ENCODE data around the gene ZWILCH. TPM values are rescaled to one million over a fixed set of nuclear protein-coding genes. Genes with fewer than 3 reads are reported as not detected.
"Not testable (repeated sequence)": the region's sequence is repeated elsewhere in the genome, so short reads cannot be mapped to it uniquely, and the experiment has no call there.

The ZWILCH gene
- total and polyA plus RNA-seq, 9 of the 15 experiments (the other 6 are each of a cell fraction or from before 2014, with no cell fraction given) = 32.8 to 94.2 (median 52.1) TPM

- Histone ChIP-seq H3K9ac (ENCODE audit: insufficient read depth in 1 of 2, low read depth in 2 of 2, low read length in 2 of 2) (no peak overlapping the region), H3K4me1 (replicated peaks in 1 of 2; ENCODE audit: control insufficient read depth in 2 of 2, insufficient read depth in 2 of 2, low read length in 2 of 2) (no peaks in the 10 kb centered on the region), H3K79me2 (ENCODE audit: control insufficient read depth, insufficient read depth, low read length) (no peaks in the 10 kb centered on the region), H3K9me1 (ENCODE audit: control insufficient read depth, insufficient read depth, low read length) (no peaks in the 10 kb centered on the region), H3K4me2 (ENCODE audit: insufficient read depth, low read length) (no peak overlapping the region), H3K27ac (ENCODE audit: extremely low read depth, low read depth, low read length) (no peak overlapping the region), H3K36me3 (ENCODE audit: control insufficient read depth, insufficient read depth, low read length) (peaks cover 14% of the 10 kb centered on the region; the same call in 1 of the 3 replicates), H2AFZ (ENCODE audit: low read depth, low read length) (no peak overlapping the region), H4K20me1 (replicated peaks; ENCODE audit: control insufficient read depth, insufficient read depth, low read length) (no peaks in the 10 kb centered on the region), H3K27me3 (ENCODE audit: control insufficient read depth in 2 of 2, insufficient read depth in 2 of 2, low read length in 2 of 2) (no peaks in the 10 kb centered on the region), H3K4me3 (no peak overlapping the region), H3K9me3 (replicated peaks; ENCODE audit: control insufficient read depth, insufficient read depth, low read depth, low read length) (no peaks in the 10 kb centered on the region; the same call in 1 of the 2 replicates)
- TF ChIP-seq, protein P1, sequence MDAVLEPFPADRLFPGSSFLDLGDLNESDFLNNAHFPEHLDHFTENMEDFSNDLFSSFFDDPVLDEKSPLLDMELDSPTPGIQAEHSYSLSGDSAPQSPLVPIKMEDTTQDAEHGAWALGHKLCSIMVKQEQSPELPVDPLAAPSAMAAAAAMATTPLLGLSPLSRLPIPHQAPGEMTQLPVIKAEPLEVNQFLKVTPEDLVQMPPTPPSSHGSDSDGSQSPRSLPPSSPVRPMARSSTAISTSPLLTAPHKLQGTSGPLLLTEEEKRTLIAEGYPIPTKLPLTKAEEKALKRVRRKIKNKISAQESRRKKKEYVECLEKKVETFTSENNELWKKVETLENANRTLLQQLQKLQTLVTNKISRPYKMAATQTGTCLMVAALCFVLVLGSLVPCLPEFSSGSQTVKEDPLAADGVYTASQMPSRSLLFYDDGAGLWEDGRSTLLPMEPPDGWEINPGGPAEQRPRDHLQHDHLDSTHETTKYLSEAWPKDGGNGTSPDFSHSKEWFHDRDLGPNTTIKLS (IDR thresholded peaks at IDR 0.05; ENCODE audit: borderline replicate concordance, low read depth) = no peak
- TF ChIP-seq ETV5 (CRISPR knock-in tag; IDR thresholded peaks at IDR 0.05; ENCODE audit: low read depth) (no peak), ZNF324 (CRISPR knock-in tag; IDR thresholded peaks at IDR 0.05) (no peak), POLR2B (IDR thresholded peaks at IDR 0.05; ENCODE audit: low read depth, partially characterized antibody) (no peak), SMARCA4 (IDR thresholded peaks at IDR 0.05) (no peak), SETDB1 (IDR thresholded peaks at IDR 0.05; ENCODE audit: low read length) (no peak), NFRKB (IDR thresholded peaks at IDR 0.05; ENCODE audit: low read depth) (no peak), CC2D1A (IDR thresholded peaks at IDR 0.05) (no peak), MEIS2 (IDR thresholded peaks at IDR 0.05; ENCODE audit: partially characterized antibody) (no peak), ZKSCAN1 (IDR thresholded peaks at IDR 0.05; ENCODE audit: low read depth, low read length) (no peak), TEAD1 (CRISPR knock-in tag; IDR thresholded peaks at IDR 0.05) (no peak), SOX6 (IDR thresholded peaks at IDR 0.05) (no peak)
- TF ChIP-seq, protein P2, sequence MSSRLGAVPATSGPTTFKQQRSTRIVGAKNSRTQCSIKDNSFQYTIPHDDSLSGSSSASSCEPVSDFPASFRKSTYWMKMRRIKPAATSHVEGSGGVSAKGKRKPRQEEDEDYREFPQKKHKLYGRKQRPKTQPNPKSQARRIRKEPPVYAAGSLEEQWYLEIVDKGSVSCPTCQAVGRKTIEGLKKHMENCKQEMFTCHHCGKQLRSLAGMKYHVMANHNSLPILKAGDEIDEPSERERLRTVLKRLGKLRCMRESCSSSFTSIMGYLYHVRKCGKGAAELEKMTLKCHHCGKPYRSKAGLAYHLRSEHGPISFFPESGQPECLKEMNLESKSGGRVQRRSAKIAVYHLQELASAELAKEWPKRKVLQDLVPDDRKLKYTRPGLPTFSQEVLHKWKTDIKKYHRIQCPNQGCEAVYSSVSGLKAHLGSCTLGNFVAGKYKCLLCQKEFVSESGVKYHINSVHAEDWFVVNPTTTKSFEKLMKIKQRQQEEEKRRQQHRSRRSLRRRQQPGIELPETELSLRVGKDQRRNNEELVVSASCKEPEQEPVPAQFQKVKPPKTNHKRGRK (tag; IDR thresholded peaks at IDR 0.05) = no peak
- in situ Hi-C loops (cut with MboI) = no loop called here
- ATAC-seq (no peak), DNase-seq (ENCODE audit: extremely low read depth in 1 of 4, low spot score in 3 of 4) (no peak), FAIRE-seq (no peak)
- intact Hi-C loops (cut with micrococcal nuclease) = no loop called here
- POLR2A ChIA-PET = interaction anchor here (0.6 to 1.5 kb wide), 5 partner anchors 9 to 240 kb away, joined by 3 to 5 read pairs (median 3); partner anchors contain the start of gene SNAPC5
- no TSS peak for BruUV-seq (replicated peaks)
- CTCF ChIA-PET (ENCODE audit: low intra/inter-chr PET ratio) = no interaction called here
- WGBS (ENCODE audit: insufficient coverage, low coverage, missing lambda C conversion rate) = 73% methylated on average over 3 of the region's 3 CpGs
These were observed 45.1 kb upstream of the ZWILCH start for GRCh38 chr15:66459818-66460615.

GRCh38 chr15:66461294-66461693, 43.8 kb upstream of the ZWILCH start:
- in situ Hi-C loops (cut with MboI); H4K20me1 ChIP-seq (replicated peaks; ENCODE audit: control insufficient read depth, insufficient read depth, low read length); H2AFZ ChIP-seq (ENCODE audit: low read depth, low read length); FAIRE-seq; H3K4me2 ChIP-seq (ENCODE audit: insufficient read depth, low read length); BruUV-seq (replicated peaks); H3K4me3 ChIP-seq; CTCF ChIA-PET (ENCODE audit: low intra/inter-chr PET ratio); H3K9ac ChIP-seq (ENCODE audit: insufficient read depth in 1 of 2, low read depth in 2 of 2, low read length in 2 of 2); H3K36me3 ChIP-seq (ENCODE audit: control insufficient read depth, insufficient read depth, low read length); H3K9me1 ChIP-seq (ENCODE audit: control insufficient read depth, insufficient read depth, low read length); H3K27ac ChIP-seq (ENCODE audit: extremely low read depth, low read depth, low read length); H3K9me3 ChIP-seq (replicated peaks; ENCODE audit: control insufficient read depth, insufficient read depth, low read depth, low read length); DNase-seq (ENCODE audit: extremely low read depth in 1 of 4, low spot score in 3 of 4); intact Hi-C loops (cut with micrococcal nuclease); H3K79me2 ChIP-seq (ENCODE audit: control insufficient read depth, insufficient read depth, low read length); H3K27me3 ChIP-seq (ENCODE audit: control insufficient read depth in 2 of 2, insufficient read depth in 2 of 2, low read length in 2 of 2); H3K4me1 ChIP-seq (replicated peaks in 1 of 2; ENCODE audit: control insufficient read depth in 2 of 2, insufficient read depth in 2 of 2, low read length in 2 of 2); ATAC-seq: not testable (repeated sequence)
- WGBS (ENCODE audit: insufficient coverage, low coverage, missing lambda C conversion rate) = 91% methylated on average over 6 of the region's 6 CpGs
- POLR2A ChIA-PET = interaction anchor here (0.5 to 1.5 kb wide), 3 partner anchors 8 to 105 kb away, joined by 3 to 5 read pairs (median 4); partner anchors contain the start of gene TIPIN
